ENCODE measurements around the gene GNMT. TPM values are rescaled to one million over a fixed set of nuclear protein-coding genes. Genes with fewer than 3 reads are reported as not detected.

The GNMT gene
- total RNA-seq: not detected in 2 replicates
- 0.06 and 0.12 TPM in 2 replicates for polyA plus RNA-seq
- polyA plus RNA-seq (2012): 0.16 and 0.17 TPM in 2 replicates
- not detected in 2 replicates for polyA minus RNA-seq (ENCODE audit: low replicate concordance)

GRCh38 chr6:42960243-42961019 lies at the start of gene GNMT:
GNMT (plus strand) TSS chr6:42960754; CDS start chr6:42960768, 14 bp downstream.
- Histone ChIP-seq H3K79me2 (ENCODE audit: control insufficient read depth, insufficient read depth, low read length) (no peaks in the 10 kb centered on the region), H3K27ac (ENCODE audit: insufficient read depth, low read length) (no peak within 1 kb of the TSS), H3K4me1 (ENCODE audit: control insufficient read depth, extremely low read depth, insufficient read depth, low read length) (peaks cover 6% of the 10 kb centered on the region), H3K4me3 (replicated peaks in 1 of 4; ENCODE audit: control extremely low read depth in 1 of 4, insufficient read depth in 1 of 4, low read depth in 3 of 4, low read length in 4 of 4) (peak within 1 kb of the TSS; percentile 27 to 53 (median 46)), H4K20me1 (ENCODE audit: control insufficient read depth, extremely low read depth, insufficient read depth, low read length) (no peaks in the 10 kb centered on the region), H3K9me3 (ENCODE audit: control insufficient read depth, insufficient read depth, low read depth, low read length) (no peaks in the 10 kb centered on the region), H2AFZ (ENCODE audit: low read length) (peak within 1 kb of the TSS; percentile 60), H3K9ac (ENCODE audit: insufficient read depth, low read length) (no peak within 1 kb of the TSS), H3K4me2 (ENCODE audit: extremely low read depth, insufficient read depth, low read length) (peak within 1 kb of the TSS; percentile 83), H3K27me3 (ENCODE audit: control insufficient read depth, insufficient read depth, low read length) (no peaks in the 10 kb centered on the region), H3K36me3 (ENCODE audit: control insufficient read depth, insufficient read depth, low read length) (peaks cover 2% of the 10 kb centered on the region)
- peak in 1 of 2 donors; percentile 40 for DNase-seq (ENCODE audit: low read depth in 2 of 2)
- TF ChIP-seq EZH2 (IDR thresholded peaks at IDR 0.05; ENCODE audit: low read length, missing control alignments): no peak

GRCh38 chr6:42911171-42912021 lies 49.2 kb upstream of the GNMT start:
- Histone ChIP-seq H3K36me3 (ENCODE audit: control insufficient read depth, insufficient read depth, low read length) (no peaks in the 10 kb centered on the region), H3K79me2 (ENCODE audit: control insufficient read depth, insufficient read depth, low read length) (no peaks in the 10 kb centered on the region), H3K27ac (ENCODE audit: insufficient read depth, low read length) (no peak overlapping the region), H4K20me1 (ENCODE audit: control insufficient read depth, extremely low read depth, insufficient read depth, low read length) (no peaks in the 10 kb centered on the region), H3K4me2 (ENCODE audit: extremely low read depth, insufficient read depth, low read length) (no peak overlapping the region), H2AFZ (ENCODE audit: low read length) (peak overlapping the region; percentile 46), H3K27me3 (ENCODE audit: control insufficient read depth, insufficient read depth, low read length) (no peaks in the 10 kb centered on the region), H3K9ac (ENCODE audit: insufficient read depth, low read length) (no peak overlapping the region), H3K4me1 (ENCODE audit: control insufficient read depth, extremely low read depth, insufficient read depth, low read length) (no peaks in the 10 kb centered on the region), H3K9me3 (ENCODE audit: control insufficient read depth, insufficient read depth, low read depth, low read length) (no peaks in the 10 kb centered on the region), H3K4me3 (replicated peaks in 1 of 4; ENCODE audit: control extremely low read depth in 1 of 4, insufficient read depth in 1 of 4, low read depth in 3 of 4, low read length in 4 of 4) (peak overlapping the region in 1 of 4 experiments; percentile 14)
- TF ChIP-seq, protein P1, sequence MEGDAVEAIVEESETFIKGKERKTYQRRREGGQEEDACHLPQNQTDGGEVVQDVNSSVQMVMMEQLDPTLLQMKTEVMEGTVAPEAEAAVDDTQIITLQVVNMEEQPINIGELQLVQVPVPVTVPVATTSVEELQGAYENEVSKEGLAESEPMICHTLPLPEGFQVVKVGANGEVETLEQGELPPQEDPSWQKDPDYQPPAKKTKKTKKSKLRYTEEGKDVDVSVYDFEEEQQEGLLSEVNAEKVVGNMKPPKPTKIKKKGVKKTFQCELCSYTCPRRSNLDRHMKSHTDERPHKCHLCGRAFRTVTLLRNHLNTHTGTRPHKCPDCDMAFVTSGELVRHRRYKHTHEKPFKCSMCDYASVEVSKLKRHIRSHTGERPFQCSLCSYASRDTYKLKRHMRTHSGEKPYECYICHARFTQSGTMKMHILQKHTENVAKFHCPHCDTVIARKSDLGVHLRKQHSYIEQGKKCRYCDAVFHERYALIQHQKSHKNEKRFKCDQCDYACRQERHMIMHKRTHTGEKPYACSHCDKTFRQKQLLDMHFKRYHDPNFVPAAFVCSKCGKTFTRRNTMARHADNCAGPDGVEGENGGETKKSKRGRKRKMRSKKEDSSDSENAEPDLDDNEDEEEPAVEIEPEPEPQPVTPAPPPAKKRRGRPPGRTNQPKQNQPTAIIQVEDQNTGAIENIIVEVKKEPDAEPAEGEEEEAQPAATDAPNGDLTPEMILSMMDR (conservative IDR thresholded peaks at IDR 0.05 in 1 of 2, IDR thresholded peaks at IDR 0.05 in 1 of 2; ENCODE audit: low read depth in 1 of 2, low read length in 2 of 2): peak in 1 of 2 donors; percentile 13
- no peak for TF ChIP-seq EZH2 (IDR thresholded peaks at IDR 0.05; ENCODE audit: low read length, missing control alignments)
- DNase-seq (ENCODE audit: low read depth in 2 of 2): no peak

DNA sequence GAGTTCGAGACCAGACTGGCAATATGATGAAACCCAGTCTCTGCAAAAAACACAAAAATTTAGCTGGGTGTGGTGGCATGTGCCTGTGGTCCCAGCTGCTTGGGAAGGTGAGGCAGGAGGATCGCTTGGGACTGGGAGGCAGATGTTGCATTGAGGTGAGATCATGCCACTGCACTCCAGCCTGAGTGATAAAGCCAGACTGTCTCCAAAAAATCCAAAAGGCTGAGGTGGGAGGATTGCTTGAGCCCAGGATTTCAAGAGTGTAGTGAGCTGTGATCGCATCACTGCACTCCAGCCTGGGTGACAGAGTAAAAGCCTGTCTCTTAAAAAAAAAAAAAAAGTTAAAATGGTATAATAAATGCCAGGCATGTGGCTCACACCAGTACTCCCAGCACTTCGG lies 46.0 kb upstream of the GNMT start:
- Histone ChIP-seq H3K27ac (ENCODE audit: insufficient read depth, low read length) (no peak overlapping the region), H3K79me2 (ENCODE audit: control insufficient read depth, insufficient read depth, low read length) (no peaks in the 10 kb centered on the region), H3K9me3 (ENCODE audit: control insufficient read depth, insufficient read depth, low read depth, low read length) (no peaks in the 10 kb centered on the region), H4K20me1 (ENCODE audit: control insufficient read depth, extremely low read depth, insufficient read depth, low read length) (no peaks in the 10 kb centered on the region), H3K27me3 (ENCODE audit: control insufficient read depth, insufficient read depth, low read length) (no peaks in the 10 kb centered on the region), H2AFZ (ENCODE audit: low read length) (no peak overlapping the region), H3K4me1 (ENCODE audit: control insufficient read depth, extremely low read depth, insufficient read depth, low read length) (no peaks in the 10 kb centered on the region), H3K4me2 (ENCODE audit: extremely low read depth, insufficient read depth, low read length) (no peak overlapping the region), H3K4me3 (replicated peaks in 1 of 4; ENCODE audit: control extremely low read depth in 1 of 4, insufficient read depth in 1 of 4, low read depth in 3 of 4, low read length in 4 of 4) (no peak overlapping the region), H3K36me3 (ENCODE audit: control insufficient read depth, insufficient read depth, low read length) (no peaks in the 10 kb centered on the region), H3K9ac (ENCODE audit: insufficient read depth, low read length) (no peak overlapping the region)
- no peak for DNase-seq (ENCODE audit: low read depth in 2 of 2)
- TF ChIP-seq, protein P1 (conservative IDR thresholded peaks at IDR 0.05 in 1 of 2, IDR thresholded peaks at IDR 0.05 in 1 of 2; ENCODE audit: low read depth in 1 of 2, low read length in 2 of 2): no peak
- TF ChIP-seq EZH2 (IDR thresholded peaks at IDR 0.05; ENCODE audit: low read length, missing control alignments): no peak
